H9 (cell line): ENCODE data around the gene STMN3. TPM values are rescaled to one million over a fixed set of nuclear protein-coding genes. Genes with fewer than 3 reads are reported as not detected.
"Not testable (repeated sequence)": the region's sequence is repeated elsewhere in the genome, so short reads cannot be mapped to it uniquely, and the experiment has no call there.

Experiments used
- DNase-seq: peaks from one replicate; pipeline ENCODE4 v3.0.0-alpha.2; 2017
- H2AFZ ChIP-seq: one replicate; pipeline ENCODE4 v1.6.1; 2013; ENCODE audit warnings: mild to moderate bottlenecking, low read length, control low read depth, moderate library complexity
- H2AK5ac ChIP-seq: 2 replicates; pipeline ENCODE4 v1.6.1; 2013; ENCODE audit warnings: low read length, control low read depth, mixed read lengths; ENCODE audit not compliant: insufficient read length
- H2BK120ac ChIP-seq: one replicate; pipeline ENCODE4 v1.6.1; 2013; ENCODE audit warnings: low read depth, mild to moderate bottlenecking, low read length, control low read depth, inconsistent platforms; ENCODE audit not compliant: poor library complexity, severe bottlenecking
- H2BK12ac ChIP-seq: 2 replicates; pipeline ENCODE4 v1.6.1; 2013; ENCODE audit warnings: low read length, control low read depth, mixed read lengths, low read depth; ENCODE audit not compliant: insufficient read length
- H2BK15ac ChIP-seq: 2 replicates; pipeline ENCODE4 v1.6.1; 2013; ENCODE audit warnings: low read depth, low read length, control low read depth
- H2BK20ac ChIP-seq: one replicate; pipeline ENCODE4 v1.6.1; 2013; ENCODE audit warnings: low read depth, mild to moderate bottlenecking, low read length, control low read depth, inconsistent platforms; ENCODE audit not compliant: poor library complexity, severe bottlenecking
- H2BK5ac ChIP-seq: 2 replicates; pipeline ENCODE4 v1.6.1; 2013; ENCODE audit warnings: low read length, control low read depth, mixed read lengths; ENCODE audit not compliant: insufficient read length
- H3K14ac ChIP-seq: 2 replicates; pipeline ENCODE4 v1.6.1; 2013; ENCODE audit warnings: low read length, control low read depth; ENCODE audit not compliant: insufficient read depth
- H3K18ac ChIP-seq: 2 replicates; pipeline ENCODE4 v1.6.1; 2013; ENCODE audit warnings: low read depth, mild to moderate bottlenecking, mixed read lengths, low read length, control low read depth; ENCODE audit not compliant: insufficient read length
- H3K23ac ChIP-seq: 2 replicates; pipeline ENCODE4 v1.6.1; 2013; ENCODE audit warnings: low read length, control low read depth, mixed read lengths, low read depth; ENCODE audit not compliant: insufficient read length
- H3K23me2 ChIP-seq: 2 replicates; pipeline ENCODE4 v1.6.1; 2013; ENCODE audit warnings: low read depth, mild to moderate bottlenecking, mixed read lengths, low read length, control low read depth; ENCODE audit not compliant: insufficient read length, poor library complexity, severe bottlenecking
- H3K27ac ChIP-seq: 2 replicates; pipeline ENCODE4 v1.5.1; 2013; ENCODE audit warnings: low read length, control low read depth, mixed read lengths, low read depth; ENCODE audit not compliant: insufficient read length
- H3K27me3 ChIP-seq: 2 replicates; pipeline ENCODE4 v1.6.1; 2013; ENCODE audit warnings: low read length, control low read depth, inconsistent platforms; ENCODE audit not compliant: insufficient read depth
- H3K4ac ChIP-seq: 2 replicates; pipeline ENCODE4 v1.6.1; 2013; ENCODE audit warnings: low read depth, mild to moderate bottlenecking, control low read depth, inconsistent platforms, low read length, moderate library complexity
- H3K4me1 ChIP-seq: 2 replicates; pipeline ENCODE4 v1.6.1; 2013; ENCODE audit warnings: low read length, control low read depth, inconsistent platforms; ENCODE audit not compliant: insufficient read depth
- H3K4me2 ChIP-seq: 2 replicates; pipeline ENCODE4 v1.6.1; 2013; ENCODE audit warnings: low read length, control low read depth, mixed read lengths; ENCODE audit not compliant: insufficient read length, insufficient read depth
- H3K56ac ChIP-seq: 2 replicates; pipeline ENCODE4 v1.6.1; 2013; ENCODE audit warnings: low read depth, mild to moderate bottlenecking, mixed read lengths, low read length, control low read depth; ENCODE audit not compliant: insufficient read length
- H3K79me1 ChIP-seq: 2 replicates; pipeline ENCODE4 v1.6.1; 2013; ENCODE audit warnings: low read depth, mild to moderate bottlenecking, moderate library complexity, low read length, control low read depth, inconsistent platforms; ENCODE audit not compliant: insufficient read depth, poor library complexity, severe bottlenecking
- H3K79me2 ChIP-seq: 2 replicates; pipeline ENCODE4 v1.6.1; 2013; ENCODE audit warnings: low read length, control low read depth, inconsistent platforms; ENCODE audit not compliant: insufficient read depth
- H3K9ac ChIP-seq: 2 replicates; pipeline ENCODE4 v1.6.1; 2013; ENCODE audit warnings: low read length, control low read depth, mixed read lengths; ENCODE audit not compliant: insufficient read length; ENCODE audit errors: extremely low read depth
- H3K9me3 ChIP-seq: one replicate; pipeline ENCODE4 v1.6.1; 2013; ENCODE audit warnings: low read depth, low read length, inconsistent platforms; ENCODE audit not compliant: control insufficient read depth
- H3T11ph ChIP-seq: one replicate; pipeline ENCODE4 v1.6.1; 2013; ENCODE audit warnings: mild to moderate bottlenecking, low read length, control low read depth, inconsistent platforms
- H4K20me1 ChIP-seq: one replicate; pipeline ENCODE4 v1.6.1; 2013; ENCODE audit not compliant: control insufficient read depth, insufficient read length, insufficient read depth
- H4K5ac ChIP-seq: 2 replicates; pipeline ENCODE4 v1.6.1; 2013; ENCODE audit warnings: low read depth, mild to moderate bottlenecking, mixed read lengths, low read length, control low read depth; ENCODE audit not compliant: insufficient read length
- H4K8ac ChIP-seq: replicated peaks from 2 replicates; pipeline ENCODE4 v1.6.1; 2013; ENCODE audit warnings: low read length, control low read depth, mixed read lengths, low read depth; ENCODE audit not compliant: insufficient read length
- H4K91ac ChIP-seq: 2 replicates; pipeline ENCODE4 v1.6.1; 2013; ENCODE audit warnings: low read depth, mild to moderate bottlenecking, moderate library complexity, mixed read lengths, low read length, control low read depth; ENCODE audit not compliant: insufficient read length
- H3K27ac Mint-ChIP-seq, 3 experiments: 2 replicates in 2 of 3; 3 replicates in 1 of 3; pipeline ENCODE4 v1.8.0; 2020 to 2021; ENCODE audit warnings: mixed read lengths in 3 of 3, mild to moderate bottlenecking in 1 of 3, moderate library complexity in 1 of 3
- H3K27me3 Mint-ChIP-seq: 2 replicates; pipeline ENCODE4 v1.8.0; 2021; ENCODE audit warnings: low read depth, mild to moderate bottlenecking, moderate library complexity, mixed read lengths
- H3K36me3 Mint-ChIP-seq, 3 experiments: 2 replicates in 2 of 3; 3 replicates in 1 of 3; pipeline ENCODE4 v1.8.0; 2020 to 2021; ENCODE audit warnings: low read depth in 3 of 3, mixed read lengths in 3 of 3; ENCODE audit not compliant: insufficient read depth in 1 of 3
- H3K4me1 Mint-ChIP-seq, 2 experiments: 2 replicates each; pipeline ENCODE4 v1.8.0; 2020; ENCODE audit warnings: mixed read lengths in 2 of 2
- H3K4me3 Mint-ChIP-seq, 2 experiments: 2 replicates in 1 of 2; 3 replicates in 1 of 2; pipeline ENCODE4 v1.8.0; 2020 to 2021; ENCODE audit warnings: mild to moderate bottlenecking in 2 of 2, mixed read lengths in 2 of 2, moderate library complexity in 1 of 2
- H3K9me3 Mint-ChIP-seq, 2 experiments: 2 replicates in 1 of 2; 3 replicates in 1 of 2; pipeline ENCODE4 v1.8.0; 2020; ENCODE audit warnings: mild to moderate bottlenecking in 2 of 2, mixed read lengths in 2 of 2, moderate library complexity in 1 of 2
- CTCF ChIP-seq: fragments of 200-600 bp; sonication (generic); conservative IDR thresholded peaks from 3 replicates; pipeline ENCODE4 v1.8.0; 2021; ENCODE audit warnings: antibody characterized with exemption, mild to moderate bottlenecking
- WGBS: extraction: QIAGEN DNeasy Blood & Tissue Kit; methylation state at CpG from one replicate; pipeline ENCODE4 v1.1.7; 2013; ENCODE audit warnings: missing lambda C conversion rate, low lambda C conversion rate, mixed read lengths; ENCODE audit not compliant: insufficient read length; ENCODE audit errors: extremely low coverage; 5-methylcytosine and 5-hydroxymethylcytosine counted together
- total RNA-seq: library from RNA; stranded (reverse); gene quantifications from 2 replicates; pipeline ENCODE4 v1.2.1, GENCODE V29; 2021

STMN3 gene
- total RNA-seq, 1 experiment from 2014 or later, result 54.0 TPM

GRCh38 chr20:63613863-63614594 lies 39.2 kb downstream of the STMN3 start:
- H2BK20ac ChIP-seq, H3K23ac ChIP-seq, H4K20me1 ChIP-seq, H3K4me1 ChIP-seq, H4K8ac ChIP-seq, H3K9ac ChIP-seq, H3K27me3 Mint-ChIP-seq, H2BK5ac ChIP-seq, DNase-seq, H3K18ac ChIP-seq, H3K79me1 ChIP-seq, H3K4me2 ChIP-seq, H2AFZ ChIP-seq, H3K4me3 Mint-ChIP-seq, H2BK12ac ChIP-seq, H4K91ac ChIP-seq, H2AK5ac ChIP-seq, H3T11ph ChIP-seq, H3K27ac ChIP-seq, H3K56ac ChIP-seq, H3K14ac ChIP-seq, H3K4me1 Mint-ChIP-seq, H3K27me3 ChIP-seq, H4K5ac ChIP-seq, H2BK15ac ChIP-seq, H3K27ac Mint-ChIP-seq, H2BK120ac ChIP-seq, H3K4ac ChIP-seq, H3K23me2 ChIP-seq, H3K79me2 ChIP-seq: not testable (repeated sequence)
- peaks cover 13% of the 10 kb centered on the region for H3K9me3 ChIP-seq
- no CpG with 5 or more reads among the region's 18 CpGs for WGBS
- TF ChIP-seq CTCF, result peak; percentile 59
- H3K36me3 Mint-ChIP-seq, result peaks cover 48 to 56% (median 54%) of the 10 kb centered on the region in 3 experiments
- peaks cover 17 to 19% of the 10 kb centered on the region in 2 experiments for H3K9me3 Mint-ChIP-seq
